GM18867 (cell line): ENCODE measurements around the gene TRIM65.

Experiments
- ATAC-seq: cut with Tn5 transposase; IDR thresholded peaks from one replicate; pipeline ENCODE4 v1.9.1; 2021; ENCODE audit warnings: mild to moderate bottlenecking, moderate library complexity; ENCODE audit not compliant: unreplicated experiment

The TRIM65 gene

DNA sequence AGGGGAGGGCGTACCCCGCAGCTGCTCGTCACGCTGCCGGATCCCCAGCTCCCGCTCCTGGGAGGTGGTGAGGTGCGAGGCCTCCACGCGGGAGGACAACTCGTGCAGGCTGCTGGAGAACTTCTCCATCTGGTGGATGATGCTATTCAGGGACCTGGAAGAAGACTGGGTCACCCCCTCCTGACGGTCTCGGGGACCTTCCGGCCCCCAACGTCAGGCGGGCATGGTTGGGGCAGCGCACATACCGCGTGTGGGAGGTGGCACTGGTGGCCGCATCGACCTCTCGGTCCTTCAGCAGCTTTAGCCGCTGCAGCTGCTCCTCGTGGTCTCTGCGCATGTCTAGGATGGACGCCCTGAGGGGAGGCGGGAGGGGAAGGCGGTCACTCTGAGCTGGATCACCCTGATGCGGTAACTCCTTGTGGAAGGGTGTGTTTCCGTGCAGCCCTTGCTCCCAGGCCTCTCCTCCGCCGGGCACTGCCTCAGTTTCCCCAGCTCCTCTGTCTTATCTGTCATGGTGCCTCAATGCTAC, 21.2 kb upstream of the TRIM65 start:
- no peak for ATAC-seq

- no peak for ATAC-seq
Observed at GRCh38 chr17:75917141-75917916, 20.6 kb upstream of the TRIM65 start.

DNA sequence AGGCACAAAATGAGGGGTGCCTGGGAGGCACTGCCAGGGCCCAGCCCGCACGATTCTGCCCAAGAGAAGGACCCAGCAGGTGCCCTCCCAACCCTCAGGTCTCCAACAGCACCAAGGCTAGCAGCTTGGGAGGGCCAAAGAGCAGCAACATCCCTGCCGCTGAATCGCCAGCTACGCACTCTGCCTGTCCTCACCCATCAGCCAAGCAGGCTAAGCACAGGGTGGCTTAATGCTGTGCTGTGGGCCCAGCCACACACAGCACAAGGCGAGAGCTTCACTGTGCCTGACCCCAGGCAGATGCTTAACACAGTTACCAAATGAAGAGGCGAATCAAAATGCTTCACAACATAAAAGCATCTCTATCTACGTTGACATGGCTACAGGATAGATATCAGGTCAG, 18.5 kb upstream of the TRIM65 start:
- ATAC-seq = no peak

GRCh38 chr17:75914643-75915267, 18.0 kb upstream of the TRIM65 start:
- ATAC-seq = no peak

DNA sequence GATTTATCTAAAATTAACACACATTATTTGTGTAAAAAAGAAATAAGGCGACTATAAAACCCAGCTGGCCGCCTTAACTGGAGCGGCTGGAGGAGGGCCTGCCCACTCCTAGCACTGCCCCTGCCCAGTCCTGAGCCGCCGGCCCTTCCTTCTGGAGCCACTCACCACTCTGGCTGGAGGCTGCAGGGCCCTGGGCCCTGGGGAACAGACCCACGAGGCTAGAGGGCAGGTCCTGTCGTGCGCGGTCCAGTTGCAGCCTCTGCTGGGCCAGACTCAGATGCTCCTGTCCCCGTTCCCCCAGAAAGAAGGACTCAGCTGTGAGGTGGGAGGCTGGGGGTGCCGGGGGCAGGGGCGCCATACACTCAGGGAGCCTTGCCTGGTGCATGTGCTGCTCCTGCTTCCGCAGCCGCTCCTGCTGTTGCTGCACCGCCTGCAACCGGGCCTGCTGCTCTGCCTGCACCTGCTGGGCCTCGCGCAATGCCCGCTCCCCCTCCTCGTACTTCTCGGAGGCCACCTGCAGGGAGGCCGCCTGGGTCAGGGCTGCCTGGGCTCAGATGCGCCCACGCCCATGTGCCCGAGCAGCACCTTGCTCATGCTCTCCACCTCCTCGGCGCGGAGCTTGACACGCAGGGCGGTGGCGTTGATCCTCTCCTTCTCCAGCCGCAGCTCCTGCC, 16.9 kb upstream of the TRIM65 start:
- ATAC-seq = no peak

DNA sequence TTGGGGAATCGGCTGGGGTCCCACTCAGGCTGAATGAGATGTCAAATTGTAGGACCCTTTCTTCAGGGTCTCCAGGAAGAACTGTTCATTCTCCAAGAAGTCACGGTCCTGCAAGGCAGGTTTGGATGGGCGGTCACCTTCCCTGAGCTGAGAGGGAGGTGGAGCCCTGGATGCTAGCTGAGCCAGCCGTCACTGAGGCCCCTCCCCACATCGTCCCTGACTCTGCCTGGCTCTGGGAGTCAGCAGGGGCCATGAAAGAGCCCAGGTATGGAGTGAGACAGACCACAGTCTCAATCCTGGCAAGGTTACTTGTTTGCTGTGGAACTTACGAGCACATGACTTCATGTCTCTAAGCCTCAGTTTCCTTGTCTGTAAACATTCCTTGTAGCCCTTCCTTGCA, 13.9 kb upstream of the TRIM65 start:
- ATAC-seq = no peak

GRCh38 chr17:75909812-75910274, 13.1 kb upstream of the TRIM65 start:
- no peak for ATAC-seq

DNA sequence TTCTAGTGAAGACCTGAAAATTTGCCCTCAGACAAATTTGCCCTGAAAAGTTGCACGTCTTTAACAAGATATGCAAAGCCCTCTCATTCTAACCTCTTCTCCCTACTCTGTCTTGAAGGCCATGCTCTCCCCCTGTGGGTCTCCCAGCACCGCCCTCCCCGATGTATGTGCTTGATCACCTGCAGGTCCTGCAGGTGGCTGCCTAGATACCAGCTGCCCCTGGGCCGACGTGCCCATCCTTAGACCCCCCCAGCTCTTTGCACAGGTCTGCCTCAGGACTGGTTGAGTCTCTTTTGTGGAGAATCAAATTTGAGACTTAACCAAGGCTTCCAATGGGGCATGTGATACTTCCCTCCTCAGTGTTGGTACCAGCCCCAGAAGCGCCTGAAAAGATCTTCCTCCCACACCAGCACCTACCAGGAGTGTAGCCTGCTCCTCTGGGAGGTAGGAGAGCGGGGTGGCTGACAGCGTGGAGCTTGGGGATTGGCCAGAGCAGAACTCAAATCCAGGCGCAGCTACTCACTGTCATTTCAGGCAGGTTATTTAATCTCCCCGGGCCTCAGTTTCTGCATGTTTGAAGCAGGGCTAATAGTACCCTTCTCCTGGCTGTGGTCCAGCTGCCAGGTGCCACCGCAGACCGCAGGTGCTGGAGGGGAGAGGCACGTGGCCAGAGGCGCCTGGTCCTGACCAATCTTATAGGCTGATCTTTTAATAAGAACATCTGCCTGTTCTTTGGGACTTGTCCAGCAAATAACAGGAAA, 12.5 kb upstream of the TRIM65 start:
- no peak for ATAC-seq

DNA sequence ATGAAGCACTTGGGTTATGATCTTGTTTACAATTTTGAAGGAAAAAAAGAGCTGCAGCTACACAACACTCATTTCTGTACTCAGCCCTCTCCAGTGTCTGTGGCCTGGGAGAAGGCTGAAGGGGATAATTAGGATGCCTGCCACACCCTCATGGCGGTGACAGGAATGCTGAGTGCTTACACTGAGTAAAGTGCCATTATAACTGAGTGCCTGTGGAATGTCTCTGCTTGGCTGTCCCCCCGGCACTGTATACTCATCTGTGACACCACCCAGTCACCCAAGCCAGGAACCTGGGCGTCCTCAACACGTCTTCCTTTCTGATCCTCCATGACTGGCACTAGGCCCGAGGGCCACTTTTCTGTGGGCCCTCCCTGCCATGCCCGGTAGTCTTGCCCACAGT, 11.4 kb upstream of the TRIM65 start:
- no peak for ATAC-seq

DNA sequence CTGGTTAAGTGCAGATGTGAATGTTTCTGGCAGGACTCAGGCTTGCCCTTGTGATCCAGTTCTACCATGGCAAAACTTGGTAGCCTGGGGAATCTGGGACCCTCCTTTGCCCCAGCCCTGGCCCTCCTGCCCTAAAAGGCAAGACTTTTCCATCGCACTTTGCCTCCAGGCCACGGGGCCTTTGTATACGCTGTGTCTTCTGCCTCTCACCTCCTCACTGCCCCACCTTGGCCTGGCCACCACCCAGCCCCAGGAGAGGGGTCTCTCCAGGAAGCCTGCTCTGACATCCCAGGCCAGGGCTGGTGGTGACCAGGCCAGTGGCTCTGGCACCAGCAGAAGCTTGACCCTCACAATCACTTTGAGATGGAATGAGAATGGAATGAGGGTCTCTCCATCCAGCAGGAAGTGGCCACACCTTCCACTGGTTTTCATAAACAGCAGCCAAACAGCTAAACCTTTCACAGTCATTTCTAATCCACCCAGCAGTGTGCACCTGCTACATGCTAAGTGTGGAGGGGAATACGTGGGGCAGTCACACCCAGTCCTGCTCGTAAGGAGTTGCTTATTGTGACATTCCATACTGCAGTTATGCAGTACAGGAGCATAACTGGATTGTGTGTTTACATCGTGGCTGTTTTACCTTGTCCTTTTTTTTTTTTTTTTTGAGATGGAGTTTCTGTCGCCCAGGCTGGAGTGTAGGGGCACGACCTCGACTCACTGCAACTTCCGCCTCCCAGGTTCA, 9.6 kb upstream of the TRIM65 start:
- no peak for ATAC-seq

- peak; percentile 88 for ATAC-seq
Observed at GRCh38 chr17:75904749-75905521, 8.2 kb upstream of the TRIM65 start, which contains the start of gene MRPL38. Gene MRPL38, minus strand, starts transcription at chr17:75904884. Its CDS starts 9 bp downstream, at chr17:75904875.

GRCh38 chr17:75902406-75902805, 5.7 kb upstream of the TRIM65 start:
- no peak for ATAC-seq

DNA sequence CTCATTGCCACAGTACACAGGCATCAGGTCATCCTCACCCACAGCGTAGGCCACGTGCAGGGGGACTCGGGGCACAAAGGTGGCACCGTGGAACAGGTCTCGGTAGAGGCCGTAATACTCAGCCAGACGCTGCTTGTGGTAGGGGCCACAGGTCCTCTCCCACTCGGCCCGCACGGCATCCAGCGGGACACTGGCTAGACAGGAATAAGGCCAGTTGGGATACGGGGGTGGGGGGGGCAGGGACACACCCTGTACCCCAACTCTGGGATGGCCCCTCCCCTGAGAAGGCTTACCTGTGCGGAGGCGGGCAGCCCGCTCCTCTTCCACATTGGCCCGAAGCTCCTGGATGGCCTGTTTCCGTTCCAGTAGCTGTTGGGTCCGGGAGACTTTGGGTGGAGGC, 5.0 kb upstream of the TRIM65 start:
- no peak for ATAC-seq

GRCh38 chr17:75900691-75901533, 4.2 kb upstream of the TRIM65 start:
- no peak for ATAC-seq

DNA sequence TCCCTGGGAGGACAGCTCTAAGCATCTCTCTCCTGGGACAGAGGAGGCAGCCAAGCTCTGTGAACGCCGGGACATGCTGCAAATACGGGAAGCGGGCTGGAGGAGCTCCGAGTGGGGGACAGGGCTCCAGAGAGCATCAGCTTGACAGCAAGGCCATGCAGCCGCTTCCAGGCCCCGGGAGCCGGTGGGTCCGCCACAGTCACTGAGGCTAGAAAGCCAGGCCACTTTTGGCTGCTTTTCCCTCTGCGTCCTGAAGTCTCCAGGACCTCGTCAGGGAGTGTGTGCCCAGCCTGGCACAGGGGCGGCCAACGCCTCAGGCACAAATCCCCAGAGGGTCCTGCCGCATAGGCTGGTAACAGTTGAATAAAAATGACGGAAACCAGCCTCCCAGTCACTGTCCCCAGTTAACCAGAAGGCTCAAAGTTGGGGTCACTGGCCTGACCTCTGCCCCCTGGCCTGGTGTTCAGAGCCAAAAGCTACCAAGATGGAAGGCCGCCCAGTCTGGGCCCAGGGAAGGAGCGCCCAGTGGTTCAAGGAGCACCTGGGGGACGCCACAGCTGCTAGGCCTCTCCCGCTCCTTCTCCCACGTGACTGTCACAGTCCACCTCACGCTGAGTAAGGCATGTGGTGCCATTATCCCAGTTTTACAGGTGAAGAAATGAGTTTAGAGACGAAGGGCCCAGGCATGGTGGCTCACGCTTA, 3.2 kb upstream of the TRIM65 start:
- ATAC-seq = no peak

DNA sequence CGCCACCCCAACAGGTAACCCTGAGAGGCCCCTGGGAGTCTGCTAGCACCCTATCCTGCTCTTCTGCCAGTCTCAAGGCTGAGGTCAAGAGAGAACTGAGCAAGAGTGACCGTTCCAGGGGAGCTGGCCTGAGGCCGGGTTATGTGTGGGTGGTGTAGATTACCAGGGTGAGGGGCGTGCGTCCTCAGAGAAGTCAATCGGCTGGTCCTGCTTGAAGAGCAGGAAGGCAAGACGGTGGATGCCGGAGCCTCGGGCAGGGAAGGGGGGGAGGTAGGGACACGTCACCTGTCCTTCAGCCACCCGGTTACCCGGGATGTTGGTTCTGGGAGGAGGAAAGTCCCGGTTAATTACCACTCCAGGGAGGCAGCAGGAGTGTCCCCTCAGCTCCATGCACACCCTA, 2.6 kb upstream of the TRIM65 start:
- ATAC-seq = no peak

- no peak for ATAC-seq
Observed at GRCh38 chr17:75898791-75899190, 2.0 kb upstream of the TRIM65 start.

DNA sequence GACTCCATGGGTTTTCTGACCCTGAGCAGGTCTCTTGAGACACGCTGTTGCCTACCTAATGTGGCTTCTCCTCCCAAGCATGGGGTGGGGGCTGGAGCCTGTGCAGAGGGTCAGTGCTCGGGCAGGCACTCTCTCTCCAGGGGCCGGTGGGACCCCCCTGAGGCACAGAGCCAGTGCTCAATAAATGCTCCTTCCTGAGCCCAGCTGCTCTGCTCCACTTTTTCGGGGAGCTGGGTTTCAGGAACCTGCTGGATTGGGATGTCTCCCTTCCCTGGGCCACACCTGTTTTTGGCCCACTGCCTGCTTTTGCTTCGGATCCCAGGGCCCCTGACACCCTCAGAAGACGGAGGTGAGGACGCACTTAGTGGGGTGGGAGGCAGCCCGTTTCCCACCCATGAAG, 1.3 kb upstream of the TRIM65 start:
- ATAC-seq = no peak
